LNCAP (cell line): ENCODE measurements around the gene TENM4.

Source experiments
- CTCF ChIP-seq: fragments of 450-650 bp; IDR thresholded peaks from 2 replicates; pipeline ENCODE4 v1.5.1; 2017; ENCODE audit warnings: mild to moderate bottlenecking

Gene TENM4

DNA sequence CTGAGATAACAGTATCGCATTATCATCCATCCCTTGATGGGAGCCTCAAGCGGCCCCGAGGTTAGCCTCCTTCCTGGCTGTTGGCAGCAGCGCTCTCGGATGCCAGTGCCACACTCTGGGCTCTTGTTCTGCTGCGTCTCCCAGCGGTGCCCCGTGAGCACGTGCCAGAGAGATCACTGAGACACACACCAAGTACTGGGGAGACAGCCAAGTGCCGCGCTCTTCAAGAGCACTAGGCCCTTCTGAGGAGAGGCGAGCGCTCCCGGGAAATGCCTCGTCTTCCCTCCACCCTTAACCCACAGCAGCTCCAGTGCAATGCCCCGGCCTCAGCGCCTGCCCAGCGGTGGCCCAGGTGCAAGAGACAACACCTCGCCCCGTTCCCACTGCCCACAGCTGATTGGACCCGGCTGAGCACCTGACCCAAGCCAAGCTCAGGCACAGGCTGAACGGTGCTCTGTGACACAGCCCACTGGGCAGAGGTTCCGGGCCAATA lies 617.9 kb downstream of the TENM4 start:
- TF ChIP-seq CTCF = no peak

DNA sequence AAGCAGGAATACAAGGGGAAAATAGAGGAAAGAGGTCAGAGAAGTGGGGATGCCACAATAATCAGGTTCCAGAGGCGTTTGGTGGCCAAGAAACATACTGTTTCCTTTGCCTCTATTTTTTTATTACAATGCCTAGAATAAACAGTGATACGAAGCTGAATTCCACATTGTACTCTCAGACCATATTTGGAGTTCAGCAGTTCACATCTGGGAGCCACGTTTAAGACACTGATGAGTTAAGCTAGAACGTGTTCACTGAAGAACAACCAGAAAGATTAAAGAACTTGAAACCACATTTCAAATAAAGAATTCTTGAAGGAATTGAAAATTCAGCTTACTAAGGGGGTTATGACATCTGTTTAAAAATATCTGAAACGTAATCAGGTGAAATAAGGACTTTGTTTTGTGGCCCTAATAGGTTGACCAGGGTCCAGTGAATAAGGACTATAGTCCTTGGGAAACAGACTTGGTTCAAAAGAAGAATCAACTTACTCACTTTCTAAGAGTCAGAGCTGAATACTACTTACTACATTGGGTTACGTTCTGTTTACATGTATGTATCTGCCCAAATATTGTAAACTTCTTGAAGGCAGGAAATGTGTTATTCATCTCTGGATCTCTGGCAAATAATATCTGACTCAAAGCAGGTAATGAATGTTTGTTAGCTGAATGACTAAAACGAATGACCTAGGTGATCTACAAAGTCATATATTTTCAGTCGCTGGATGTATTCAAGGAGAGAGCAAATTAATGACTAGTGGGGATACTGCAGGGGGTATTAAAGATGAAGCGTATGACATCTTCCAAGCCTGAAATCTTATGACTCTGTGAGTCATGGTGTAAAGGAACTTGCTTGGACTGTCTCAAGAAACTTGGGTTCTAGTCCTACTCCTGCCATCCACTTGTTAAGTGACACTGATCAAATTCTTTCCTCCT lies 619.2 kb downstream of the TENM4 start:
- TF ChIP-seq CTCF = no peak

- TF ChIP-seq CTCF = no peak
Observed at GRCh38 chr11:78820741-78821140, 620.1 kb downstream of the TENM4 start.

DNA sequence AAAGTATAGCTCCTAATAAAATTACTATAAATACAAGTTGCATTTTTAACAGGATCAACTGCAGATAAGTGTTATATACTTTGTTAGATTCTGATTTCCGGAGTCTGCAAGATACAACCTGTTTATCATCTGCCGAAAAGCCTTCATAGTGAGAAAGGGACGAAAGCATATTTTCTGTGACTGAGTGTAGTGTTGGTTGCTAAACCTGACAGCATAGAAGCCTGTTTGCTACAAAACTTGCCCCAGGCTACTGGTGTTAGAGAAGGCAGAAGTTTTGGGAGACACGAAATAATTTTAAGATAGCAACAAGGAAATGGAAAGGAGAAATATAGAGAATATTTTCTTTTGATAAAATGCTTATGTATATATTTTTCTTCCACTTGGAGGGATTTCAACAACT lies 622.6 kb downstream of the TENM4 start:
- TF ChIP-seq CTCF = no peak

DNA sequence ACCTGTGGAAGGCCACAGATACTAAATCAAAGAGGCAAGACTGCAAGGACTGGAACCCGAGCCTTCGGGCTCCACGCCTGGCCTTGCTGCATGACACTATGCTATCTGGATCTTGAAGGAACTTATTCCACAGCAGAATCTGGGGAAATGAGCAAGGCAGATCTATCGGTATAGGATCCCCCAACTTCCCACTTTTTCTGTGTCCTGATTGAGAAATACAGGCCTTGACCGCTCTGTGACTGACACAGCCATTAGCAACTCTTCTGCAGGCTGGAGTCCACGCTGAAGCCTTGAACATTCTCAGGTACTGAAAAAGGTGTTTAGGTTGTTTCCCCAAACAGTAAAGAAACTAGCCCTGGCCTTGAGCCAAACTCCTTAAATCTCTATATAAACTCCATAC lies 625.0 kb downstream of the TENM4 start:
- TF ChIP-seq CTCF = no peak

DNA sequence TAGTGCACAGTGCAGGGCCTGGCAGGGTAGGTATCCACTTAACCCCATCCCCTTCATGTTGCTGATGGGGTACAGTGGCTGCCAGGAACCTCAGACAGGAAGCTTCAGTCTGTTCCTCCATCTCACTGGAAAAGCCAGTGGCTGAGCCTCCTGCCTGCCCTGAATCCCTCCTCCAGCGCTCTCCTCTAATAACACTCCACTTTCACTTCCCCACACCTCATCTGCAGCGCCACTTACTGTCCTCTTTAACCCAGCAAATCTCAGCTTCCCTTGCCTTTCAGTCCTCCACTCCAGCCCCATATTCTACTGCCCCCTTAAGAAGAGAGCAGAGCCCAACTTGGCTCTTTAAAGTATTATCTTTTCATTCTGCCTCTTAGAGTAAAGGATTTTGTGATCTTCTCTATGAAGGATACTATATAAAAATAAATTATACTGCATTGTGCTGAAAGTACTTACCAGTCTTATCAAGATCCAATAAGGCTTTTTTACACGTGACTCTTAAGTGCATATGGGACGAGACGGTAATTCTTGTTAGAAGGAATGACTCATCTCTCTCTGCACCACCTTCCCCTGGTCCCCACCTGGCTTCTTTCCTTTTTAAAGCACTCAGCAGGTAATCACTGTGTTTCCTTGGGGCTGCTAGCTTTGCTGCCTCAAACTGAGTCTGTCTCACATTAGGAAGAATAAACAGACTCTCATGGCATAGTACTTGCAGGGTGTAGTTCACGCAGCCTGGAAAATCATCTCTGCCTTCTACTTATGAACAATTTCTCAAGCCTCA lies 628.1 kb downstream of the TENM4 start:
- no peak for TF ChIP-seq CTCF

DNA sequence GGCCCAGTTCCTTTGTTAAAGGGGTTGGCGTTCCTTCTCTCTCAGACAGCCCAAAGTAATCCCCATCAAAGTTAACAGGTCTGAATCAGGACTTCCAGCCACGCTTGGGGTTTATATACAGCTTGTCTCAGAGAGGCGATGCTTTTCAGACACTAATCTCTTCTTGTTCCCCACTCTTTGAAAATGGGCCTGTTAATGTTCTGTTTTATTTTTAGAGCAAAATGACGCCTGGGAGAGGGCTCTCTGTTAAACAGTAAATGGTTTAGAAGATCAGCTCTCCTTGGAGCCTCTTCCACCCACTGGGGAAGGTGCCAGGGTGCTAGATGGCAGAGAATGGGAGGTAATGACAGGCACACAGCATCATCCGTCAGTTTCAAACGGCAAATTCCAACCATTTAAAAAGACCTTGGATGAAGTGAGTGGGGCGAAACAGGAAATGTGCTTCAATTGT lies 630.2 kb downstream of the TENM4 start:
- no peak for TF ChIP-seq CTCF
